ENCODE results near the gene AFAP1.

DNA sequence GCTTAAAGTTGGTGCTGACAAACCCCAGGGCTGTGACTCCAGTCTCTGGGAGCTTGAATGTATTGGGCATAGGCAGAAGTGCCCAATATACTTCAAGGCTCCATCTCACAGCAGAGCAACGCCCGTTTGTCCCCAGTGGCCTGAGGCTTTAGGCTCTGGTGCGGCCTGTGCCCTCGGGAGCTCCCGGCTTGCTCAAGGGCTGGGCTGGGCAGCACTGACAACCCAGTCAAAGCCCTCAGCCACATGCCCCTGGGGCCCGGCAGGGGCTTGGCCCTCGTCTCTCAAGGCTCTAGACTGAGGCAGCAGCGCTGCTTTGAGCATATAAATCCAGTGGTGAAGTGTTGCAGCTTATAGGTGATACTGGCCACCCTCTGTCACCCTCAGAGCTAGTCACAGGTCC is 203.7 kb downstream of the AFAP1 start:
- TF ChIP-seq TAF1 (IDR thresholded peaks at IDR 0.05; ENCODE audit: low read depth, low read length) (no peak), POLR2A (IDR thresholded peaks at IDR 0.05; ENCODE audit: control extremely low read depth in 1 of 2, low read depth in 2 of 2, low read length in 2 of 2) (no peak)

Measured in H1 (cell line).